GM23338 (cell line): Measurements from ENCODE around the gene CFAP70. TPM values are rescaled to one million over a fixed set of nuclear protein-coding genes. Genes with fewer than 3 reads are reported as not detected.

ENCODE experiments used
- ATAC-seq: fragments of 200-7000 bp; cut with Tn5 transposase; 3 replicates; pipeline ENCODE4 v1.9.1; 2020
- DNase-seq: peaks from one replicate; pipeline ENCODE4 v3.0.0-alpha.2; 2015; ENCODE audit warnings: low spot score
- H2AFZ ChIP-seq: fragments of 200-600 bp; sonication (generic); 2 replicates; pipeline ENCODE4 v1.8.0; 2016; ENCODE audit warnings: antibody characterized with exemption, mild to moderate bottlenecking, moderate library complexity
- H3F3A ChIP-seq: fragments of 200-600 bp; sonication (generic); replicated peaks from 2 replicates; pipeline ENCODE4 v1.8.0; 2017; ENCODE audit warnings: antibody characterized with exemption, mixed run types, low read depth
- H3K27ac ChIP-seq: fragments of 200-600 bp; sonication (generic); 2 replicates; pipeline ENCODE4 v1.6.1; 2016; ENCODE audit warnings: low read depth
- H3K27me3 ChIP-seq: fragments of 200-600 bp; sonication (generic); 2 replicates; pipeline ENCODE4 v1.8.0; 2016; ENCODE audit warnings: mild to moderate bottlenecking, mixed run types, moderate library complexity; ENCODE audit not compliant: insufficient read depth
- H3K36me3 ChIP-seq: fragments of 200-600 bp; sonication (generic); 2 replicates; pipeline ENCODE4 v1.8.0; 2016; ENCODE audit warnings: mild to moderate bottlenecking; ENCODE audit not compliant: insufficient read depth
- H3K4me1 ChIP-seq: fragments of 200-600 bp; sonication (generic); 2 replicates; pipeline ENCODE4 v1.8.0; 2016; ENCODE audit warnings: mild to moderate bottlenecking, moderate library complexity; ENCODE audit not compliant: insufficient read depth
- H3K4me2 ChIP-seq: fragments of 200-600 bp; sonication (generic); 2 replicates; pipeline ENCODE4 v1.7.1; 2017; ENCODE audit warnings: mixed run types
- H3K4me3 ChIP-seq: fragments of 200-600 bp; sonication (generic); 2 replicates; pipeline ENCODE4 v1.6.1; 2016; ENCODE audit warnings: mixed run types
- H3K79me2 ChIP-seq: fragments of 200-600 bp; sonication (generic); replicated peaks from 2 replicates; pipeline ENCODE4 v1.8.0; 2017; ENCODE audit warnings: mild to moderate bottlenecking; ENCODE audit not compliant: insufficient read depth
- H3K9me2 ChIP-seq: fragments of 200-600 bp; sonication (generic); 2 replicates; pipeline ENCODE4 v1.8.0; 2017; ENCODE audit not compliant: insufficient read depth
- H4K20me1 ChIP-seq: fragments of 200-600 bp; sonication (generic); replicated peaks from 2 replicates; pipeline ENCODE4 v1.8.0; 2017; ENCODE audit warnings: mild to moderate bottlenecking; ENCODE audit not compliant: insufficient read depth
- H3K27ac Mint-ChIP-seq: 2 replicates; pipeline ENCODE4 v1.8.0; 2020; ENCODE audit warnings: inconsistent platforms, mild to moderate bottlenecking, moderate library complexity, mixed read lengths
- H3K27me3 Mint-ChIP-seq: 3 replicates; pipeline ENCODE4 v1.8.0; 2022; ENCODE audit warnings: low read depth, mild to moderate bottlenecking, moderate library complexity, mixed read lengths, inconsistent platforms; ENCODE audit not compliant: insufficient read depth, poor library complexity
- H3K36me3 Mint-ChIP-seq: 3 replicates; pipeline ENCODE4 v1.8.0; 2021; ENCODE audit warnings: low read depth, mild to moderate bottlenecking, inconsistent platforms, moderate library complexity, mixed read lengths
- H3K4me1 Mint-ChIP-seq: 3 replicates; pipeline ENCODE4 v1.8.0; 2020; ENCODE audit warnings: mild to moderate bottlenecking, inconsistent platforms, mixed read lengths
- H3K4me3 Mint-ChIP-seq: 3 replicates; pipeline ENCODE4 v1.8.0; 2021; ENCODE audit warnings: moderate library complexity, mild to moderate bottlenecking, inconsistent platforms, mixed read lengths
- H3K9me3 Mint-ChIP-seq: 3 replicates; pipeline ENCODE4 v1.8.0; 2020; ENCODE audit warnings: moderate library complexity, mild to moderate bottlenecking, inconsistent platforms, mixed read lengths
- CREB1 ChIP-seq: fragments of 250-450 bp; sonication (Bioruptor Pico); IDR thresholded peaks from 2 replicates; pipeline ENCODE4 v1.5.0; 2020; ENCODE audit warnings: low read depth, mild to moderate bottlenecking, moderate library complexity
- CTCF ChIP-seq, 2 experiments: fragments of 200-600 bp in 1 of 2; sonication (generic) in 1 of 2; conservative IDR thresholded peaks; 2 replicates each; pipeline versions ENCODE4 v1.5.1 to v1.6.1; 2016 to 2017; ENCODE audit warnings: antibody characterized with exemption in 2 of 2, low read depth in 2 of 2, mild to moderate bottlenecking in 2 of 2, moderate library complexity in 1 of 2
- ETS1 ChIP-seq: IDR thresholded peaks from 2 replicates; pipeline ENCODE4 v1.6.1; 2016; ENCODE audit warnings: antibody characterized with exemption
- EZH2 ChIP-seq: fragments of 200-600 bp; sonication (generic); IDR thresholded peaks from one replicate; pipeline ENCODE4 v1.8.0; 2017; ENCODE audit warnings: antibody characterized with exemption, mild to moderate bottlenecking, low read depth; ENCODE audit not compliant: unreplicated experiment
- EZH2phosphoT487 ChIP-seq: fragments of 200-600 bp; sonication (generic); IDR thresholded peaks from one replicate; pipeline ENCODE4 v1.8.1; 2018; ENCODE audit warnings: antibody characterized with exemption; ENCODE audit not compliant: unreplicated experiment
- JUNB ChIP-seq: IDR thresholded peaks from one replicate; pipeline ENCODE4 v1.6.1; 2016; ENCODE audit warnings: antibody characterized with exemption; ENCODE audit not compliant: unreplicated experiment
- NANOG ChIP-seq: IDR thresholded peaks from 2 replicates; pipeline ENCODE4 v1.6.1; 2016; ENCODE audit warnings: antibody characterized with exemption, borderline replicate concordance
- POLR2AphosphoS5 ChIP-seq: IDR thresholded peaks from 2 replicates; pipeline ENCODE4 v1.6.1; 2016; ENCODE audit warnings: antibody characterized with exemption, low read depth
- REST ChIP-seq: IDR thresholded peaks from one replicate; pipeline ENCODE4 v1.6.1; 2018; ENCODE audit warnings: antibody characterized with exemption; ENCODE audit not compliant: unreplicated experiment
- STAT1 ChIP-seq: IDR thresholded peaks from one replicate; pipeline ENCODE4 v1.6.1; 2016; ENCODE audit warnings: antibody characterized with exemption; ENCODE audit not compliant: unreplicated experiment
- ZNF114 ChIP-seq: fragments of 250-450 bp; sonication (Bioruptor Pico); IDR thresholded peaks from 2 replicates; pipeline ENCODE4 v1.5.0; 2020; ENCODE audit warnings: mild to moderate bottlenecking, moderate library complexity
- ZNF331 ChIP-seq: fragments of 250-450 bp; sonication (Bioruptor Pico); IDR thresholded peaks from 2 replicates; pipeline ENCODE4 v1.5.0; 2020; ENCODE audit warnings: low read depth, mild to moderate bottlenecking, moderate library complexity
- polyA plus RNA-seq: library from polyadenylated mRNA; unstranded; fragments of >200 nt; fragmentation: Nextera tagmentation; extraction: Ambion mirVana; gene quantifications from 2 replicates; pipeline ENCODE4 v1.2.1, GENCODE V29; 2016
- total RNA-seq: library from RNA; depleted of rRNA; stranded (reverse); fragments of >200 nt; shearing (Covaris generic); gene quantifications from 2 replicates; pipeline ENCODE4 v1.2.3, GENCODE V29; 2014
- TF ChIP-seq, protein P1 (sequence below): fragments of 250-450 bp; sonication (Bioruptor Pico); IDR thresholded peaks from 2 replicates; pipeline ENCODE4 v1.5.0; 2020; ENCODE audit warnings: mild to moderate bottlenecking, moderate library complexity

CFAP70 gene
- total and polyA plus RNA-seq, 2 experiments from 2014 or later: 0.17 to 0.24 TPM

- Mint-ChIP-seq H3K4me1 (no peaks in the 10 kb centered on the region), H3K9me3 (peaks cover 20% of the 10 kb centered on the region), H3K27ac (no peak overlapping the region), H3K4me3 (no peak overlapping the region), H3K27me3 (peaks cover 4% of the 10 kb centered on the region), H3K36me3 (no peaks in the 10 kb centered on the region)
- DNase-seq: no peak
- Histone ChIP-seq H3K4me2 (no peak overlapping the region), H3K79me2 (no peaks in the 10 kb centered on the region), H3K4me1 (no peaks in the 10 kb centered on the region), H4K20me1 (no peaks in the 10 kb centered on the region), H3F3A (no peaks in the 10 kb centered on the region), H3K4me3 (no peak overlapping the region), H3K9me2 (no peaks in the 10 kb centered on the region), H3K27ac (no peak overlapping the region), H2AFZ (no peak overlapping the region), H3K27me3 (no peaks in the 10 kb centered on the region), H3K36me3 (no peaks in the 10 kb centered on the region)
- TF ChIP-seq CTCF (conservative IDR thresholded peaks at IDR 0.05; ENCODE audit: low read depth in 2 of 2): no peak
- no peak for TF ChIP-seq ZNF331 (CRISPR knock-in tag)
- TF ChIP-seq, protein P1, sequence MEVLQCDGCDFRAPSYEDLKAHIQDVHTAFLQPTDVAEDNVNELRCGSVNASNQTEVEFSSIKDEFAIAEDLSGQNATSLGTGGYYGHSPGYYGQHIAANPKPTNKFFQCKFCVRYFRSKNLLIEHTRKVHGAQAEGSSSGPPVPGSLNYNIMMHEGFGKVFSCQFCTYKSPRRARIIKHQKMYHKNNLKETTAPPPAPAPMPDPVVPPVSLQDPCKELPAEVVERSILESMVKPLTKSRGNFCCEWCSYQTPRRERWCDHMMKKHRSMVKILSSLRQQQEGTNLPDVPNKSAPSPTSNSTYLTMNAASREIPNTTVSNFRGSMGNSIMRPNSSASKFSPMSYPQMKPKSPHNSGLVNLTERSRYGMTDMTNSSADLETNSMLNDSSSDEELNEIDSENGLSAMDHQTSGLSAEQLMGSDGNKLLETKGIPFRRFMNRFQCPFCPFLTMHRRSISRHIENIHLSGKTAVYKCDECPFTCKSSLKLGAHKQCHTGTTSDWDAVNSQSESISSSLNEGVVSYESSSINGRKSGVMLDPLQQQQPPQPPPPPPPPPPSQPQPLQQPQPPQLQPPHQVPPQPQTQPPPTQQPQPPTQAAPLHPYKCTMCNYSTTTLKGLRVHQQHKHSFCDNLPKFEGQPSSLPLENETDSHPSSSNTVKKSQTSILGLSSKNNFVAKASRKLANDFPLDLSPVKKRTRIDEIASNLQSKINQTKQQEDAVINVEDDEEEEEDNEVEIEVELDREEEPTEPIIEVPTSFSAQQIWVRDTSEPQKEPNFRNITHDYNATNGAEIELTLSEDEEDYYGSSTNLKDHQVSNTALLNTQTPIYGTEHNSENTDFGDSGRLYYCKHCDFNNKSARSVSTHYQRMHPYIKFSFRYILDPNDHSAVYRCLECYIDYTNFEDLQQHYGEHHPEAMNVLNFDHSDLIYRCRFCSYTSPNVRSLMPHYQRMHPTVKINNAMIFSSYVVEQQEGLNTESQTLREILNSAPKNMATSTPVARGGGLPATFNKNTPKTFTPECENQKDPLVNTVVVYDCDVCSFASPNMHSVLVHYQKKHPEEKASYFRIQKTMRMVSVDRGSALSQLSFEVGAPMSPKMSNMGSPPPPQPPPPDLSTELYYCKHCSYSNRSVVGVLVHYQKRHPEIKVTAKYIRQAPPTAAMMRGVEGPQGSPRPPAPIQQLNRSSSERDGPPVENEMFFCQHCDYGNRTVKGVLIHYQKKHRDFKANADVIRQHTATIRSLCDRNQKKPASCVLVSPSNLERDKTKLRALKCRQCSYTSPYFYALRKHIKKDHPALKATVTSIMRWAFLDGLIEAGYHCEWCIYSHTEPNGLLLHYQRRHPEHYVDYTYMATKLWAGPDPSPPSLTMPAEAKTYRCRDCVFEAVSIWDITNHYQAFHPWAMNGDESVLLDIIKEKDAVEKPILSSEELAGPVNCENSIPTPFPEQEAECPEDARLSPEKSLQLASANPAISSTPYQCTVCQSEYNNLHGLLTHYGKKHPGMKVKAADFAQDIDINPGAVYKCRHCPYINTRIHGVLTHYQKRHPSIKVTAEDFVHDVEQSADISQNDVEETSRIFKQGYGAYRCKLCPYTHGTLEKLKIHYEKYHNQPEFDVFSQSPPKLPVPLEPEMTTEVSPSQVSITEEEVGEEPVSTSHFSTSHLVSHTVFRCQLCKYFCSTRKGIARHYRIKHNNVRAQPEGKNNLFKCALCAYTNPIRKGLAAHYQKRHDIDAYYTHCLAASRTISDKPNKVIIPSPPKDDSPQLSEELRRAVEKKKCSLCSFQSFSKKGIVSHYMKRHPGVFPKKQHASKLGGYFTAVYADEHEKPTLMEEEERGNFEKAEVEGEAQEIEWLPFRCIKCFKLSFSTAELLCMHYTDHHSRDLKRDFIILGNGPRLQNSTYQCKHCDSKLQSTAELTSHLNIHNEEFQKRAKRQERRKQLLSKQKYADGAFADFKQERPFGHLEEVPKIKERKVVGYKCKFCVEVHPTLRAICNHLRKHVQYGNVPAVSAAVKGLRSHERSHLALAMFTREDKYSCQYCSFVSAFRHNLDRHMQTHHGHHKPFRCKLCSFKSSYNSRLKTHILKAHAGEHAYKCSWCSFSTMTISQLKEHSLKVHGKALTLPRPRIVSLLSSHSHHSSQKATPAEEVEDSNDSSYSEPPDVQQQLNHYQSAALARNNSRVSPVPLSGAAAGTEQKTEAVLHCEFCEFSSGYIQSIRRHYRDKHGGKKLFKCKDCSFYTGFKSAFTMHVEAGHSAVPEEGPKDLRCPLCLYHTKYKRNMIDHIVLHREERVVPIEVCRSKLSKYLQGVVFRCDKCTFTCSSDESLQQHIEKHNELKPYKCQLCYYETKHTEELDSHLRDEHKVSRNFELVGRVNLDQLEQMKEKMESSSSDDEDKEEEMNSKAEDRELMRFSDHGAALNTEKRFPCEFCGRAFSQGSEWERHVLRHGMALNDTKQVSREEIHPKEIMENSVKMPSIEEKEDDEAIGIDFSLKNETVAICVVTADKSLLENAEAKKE (CRISPR knock-in tag): no peak
- no peak for TF ChIP-seq NANOG
- no peak for TF ChIP-seq STAT1
- no peak for TF ChIP-seq JUNB
- no peak for TF ChIP-seq REST
- TF ChIP-seq POLR2AphosphoS5: no peak
- TF ChIP-seq ETS1: no peak
- no peak for TF ChIP-seq CREB1
- TF ChIP-seq EZH2: no peak
- no peak for TF ChIP-seq EZH2phosphoT487
- TF ChIP-seq ZNF114 (CRISPR knock-in tag): no peak
- no peak for ATAC-seq
These were observed 68.7 kb downstream of the CFAP70 start for GRCh38 chr10:73289958-73290357.
